HL-60 (cell line): ENCODE measurements around the gene SSC5D.

ENCODE experiments used
- CTCF ChIP-seq: IDR thresholded peaks from one replicate; pipeline ENCODE4 v1.5.1; 2011; ENCODE audit warnings: low read length, control low read depth, inconsistent platforms; ENCODE audit not compliant: insufficient read depth
- GABPA ChIP-seq: IDR thresholded peaks from 2 replicates; pipeline ENCODE4 v1.6.1; 2012; ENCODE audit warnings: low read depth
- POLR2AphosphoS5 ChIP-seq: IDR thresholded peaks from 2 replicates; pipeline ENCODE4 v1.6.1; 2012; ENCODE audit warnings: low read depth
- SPI1 ChIP-seq: IDR thresholded peaks from 2 replicates; pipeline ENCODE4 v1.6.1; 2012; ENCODE audit warnings: low read depth, mild to moderate bottlenecking, borderline replicate concordance
- TF ChIP-seq, protein P1 (sequence below): IDR thresholded peaks from 2 replicates; pipeline ENCODE4 v1.6.1; 2012; ENCODE audit warnings: low read depth; ENCODE audit not compliant: insufficient replicate concordance

DNA sequence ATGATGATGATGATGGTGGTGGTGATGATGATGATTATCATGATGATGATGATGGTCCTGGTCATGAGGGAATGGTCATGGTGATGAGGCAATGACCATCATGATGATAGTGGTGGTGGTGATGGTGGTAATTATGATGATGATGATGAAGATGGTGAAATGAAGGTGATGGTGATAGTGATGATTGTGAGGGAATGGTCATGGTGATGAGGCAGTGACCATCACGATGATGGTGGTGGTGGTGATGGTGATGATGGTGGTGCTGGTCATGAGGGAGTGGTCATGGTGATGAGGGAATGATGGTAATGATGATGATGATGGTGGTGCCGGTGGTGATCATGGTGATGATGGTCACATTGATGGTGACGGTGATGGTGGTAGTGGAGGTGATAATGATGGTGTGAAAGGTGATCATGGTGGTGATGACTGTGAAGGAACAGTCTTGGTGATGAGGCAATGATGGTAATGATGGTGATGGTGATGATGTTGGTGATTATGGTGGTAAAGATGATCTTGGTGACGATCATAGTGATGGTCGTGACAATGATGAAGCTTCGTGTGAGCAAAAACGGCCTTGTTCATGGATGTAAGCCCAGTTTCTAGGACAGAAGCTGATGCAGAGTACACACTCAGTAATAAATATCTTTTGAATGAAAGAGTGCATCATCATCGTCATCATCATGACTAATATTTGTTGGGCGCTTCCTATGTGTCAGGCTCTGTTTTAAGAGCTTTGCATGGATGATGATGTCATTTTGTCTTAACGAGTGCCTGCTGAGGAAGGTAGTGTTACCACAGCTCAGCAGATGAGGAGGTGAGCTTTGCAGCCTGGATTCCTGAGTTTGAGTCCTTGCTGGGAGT, 31.4 kb downstream of the SSC5D start:
- TF ChIP-seq CTCF (no peak), POLR2AphosphoS5 (no peak), SPI1 (no peak), GABPA (no peak)
- TF ChIP-seq, protein P1, sequence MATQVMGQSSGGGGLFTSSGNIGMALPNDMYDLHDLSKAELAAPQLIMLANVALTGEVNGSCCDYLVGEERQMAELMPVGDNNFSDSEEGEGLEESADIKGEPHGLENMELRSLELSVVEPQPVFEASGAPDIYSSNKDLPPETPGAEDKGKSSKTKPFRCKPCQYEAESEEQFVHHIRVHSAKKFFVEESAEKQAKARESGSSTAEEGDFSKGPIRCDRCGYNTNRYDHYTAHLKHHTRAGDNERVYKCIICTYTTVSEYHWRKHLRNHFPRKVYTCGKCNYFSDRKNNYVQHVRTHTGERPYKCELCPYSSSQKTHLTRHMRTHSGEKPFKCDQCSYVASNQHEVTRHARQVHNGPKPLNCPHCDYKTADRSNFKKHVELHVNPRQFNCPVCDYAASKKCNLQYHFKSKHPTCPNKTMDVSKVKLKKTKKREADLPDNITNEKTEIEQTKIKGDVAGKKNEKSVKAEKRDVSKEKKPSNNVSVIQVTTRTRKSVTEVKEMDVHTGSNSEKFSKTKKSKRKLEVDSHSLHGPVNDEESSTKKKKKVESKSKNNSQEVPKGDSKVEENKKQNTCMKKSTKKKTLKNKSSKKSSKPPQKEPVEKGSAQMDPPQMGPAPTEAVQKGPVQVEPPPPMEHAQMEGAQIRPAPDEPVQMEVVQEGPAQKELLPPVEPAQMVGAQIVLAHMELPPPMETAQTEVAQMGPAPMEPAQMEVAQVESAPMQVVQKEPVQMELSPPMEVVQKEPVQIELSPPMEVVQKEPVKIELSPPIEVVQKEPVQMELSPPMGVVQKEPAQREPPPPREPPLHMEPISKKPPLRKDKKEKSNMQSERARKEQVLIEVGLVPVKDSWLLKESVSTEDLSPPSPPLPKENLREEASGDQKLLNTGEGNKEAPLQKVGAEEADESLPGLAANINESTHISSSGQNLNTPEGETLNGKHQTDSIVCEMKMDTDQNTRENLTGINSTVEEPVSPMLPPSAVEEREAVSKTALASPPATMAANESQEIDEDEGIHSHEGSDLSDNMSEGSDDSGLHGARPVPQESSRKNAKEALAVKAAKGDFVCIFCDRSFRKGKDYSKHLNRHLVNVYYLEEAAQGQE, result no peak
